K562 (cell line): ENCODE measurements around the gene DEF6. TPM values are rescaled to one million over a fixed set of nuclear protein-coding genes. Genes with fewer than 3 reads are reported as not detected.

Source experiments
- ATAC-seq: fragments of 200-7000 bp; cut with Tn5 transposase; 3 replicates; pipeline ENCODE4 v1.9.1; 2020; ENCODE audit warnings: moderate library complexity
- BruUV-seq: library from RNA; stranded (reverse); fragments of 400-500 nt; replicated peaks from 2 replicates; lab custom pipeline; 2021; lab: Mats Ljungman, UMichigan
- CTCF ChIA-PET: fragments of 300-600 bp; formaldehyde crosslinking; extraction: SDS; loops from one replicate; lab custom pipeline; 2021; ENCODE audit warnings: low intra/inter-chr PET ratio; lab: Yijun Ruan, JAX
- POLR2A ChIA-PET: fragments of 300-600, 350-650 bp; sonication (Branson Sonifier 250); formaldehyde crosslinking; extraction: SDS; loops from one replicate; lab custom pipeline; 2021; ENCODE audit warnings: antibody characterized with exemption, inconsistent platforms; lab: Yijun Ruan, JAX
- DNase-seq, 4 experiments: peaks; one replicate each; pipeline versions ENCODE4 v3.0.0 to v3.0.0-alpha.2; 2011 to 2018; ENCODE audit warnings: low spot score in 3 of 4, mixed read lengths in 3 of 4; ENCODE audit errors: extremely low read depth in 1 of 4
- FAIRE-seq: peaks from 2 replicates; lab custom pipeline; 2011; peaks lifted over from hg19 to GRCh38; lab: Jason Lieb, UNC
- H2AFZ ChIP-seq: 2 replicates; pipeline ENCODE4 v1.6.0; 2011; ENCODE audit warnings: low read depth, low read length, control low read depth, inconsistent platforms
- H3K27ac ChIP-seq: fragments of 200-600 bp; 3 replicates; pipeline ENCODE4 v1.8.0; 2011; ENCODE audit warnings: low read depth, mild to moderate bottlenecking, control low read depth, inconsistent platforms, low read length, moderate library complexity, mixed read lengths; ENCODE audit errors: extremely low read depth
- H3K27me3 ChIP-seq, 2 experiments: fragments of 300-600 bp in 1 of 2; 2 replicates in 1 of 2; 3 replicates in 1 of 2; pipeline versions ENCODE4 v1.6.0 to v1.8.0; 2011; ENCODE audit warnings: inconsistent platforms in 2 of 2, low read length in 2 of 2, mild to moderate bottlenecking in 1 of 2, mixed read lengths in 1 of 2, moderate library complexity in 1 of 2; ENCODE audit not compliant: control insufficient read depth in 2 of 2, insufficient read depth in 2 of 2
- H3K36me3 ChIP-seq: fragments of 300-600 bp; 3 replicates; pipeline ENCODE4 v1.8.0; 2011; ENCODE audit warnings: mild to moderate bottlenecking, low read length, inconsistent platforms; ENCODE audit not compliant: control insufficient read depth, insufficient read depth
- H3K4me1 ChIP-seq, 2 experiments: fragments of 200-600 bp in 1 of 2; replicated peaks in 1 of 2; 2 replicates in 1 of 2; 3 replicates in 1 of 2; pipeline versions ENCODE4 v1.5.1 to v1.8.0; 2011; ENCODE audit warnings: inconsistent platforms in 2 of 2, low read length in 2 of 2, mild to moderate bottlenecking in 1 of 2, mixed read lengths in 1 of 2, moderate library complexity in 1 of 2; ENCODE audit not compliant: control insufficient read depth in 2 of 2, insufficient read depth in 2 of 2
- H3K4me2 ChIP-seq: 2 replicates; pipeline ENCODE4 v1.6.1; 2011; ENCODE audit warnings: low read length, control low read depth, inconsistent platforms, mixed read lengths; ENCODE audit not compliant: insufficient read depth
- H3K4me3 ChIP-seq: fragments of 200-600 bp; sonication (generic), shearing (Covaris generic); 2 replicates; pipeline ENCODE4 v1.5.1; 2016; ENCODE audit warnings: control low read depth, inconsistent platforms
- H3K79me2 ChIP-seq: fragments of 200-600 bp; 3 replicates; pipeline ENCODE4 v1.8.0; 2011; ENCODE audit warnings: low read length, inconsistent platforms; ENCODE audit not compliant: control insufficient read depth, insufficient read depth
- H3K9ac ChIP-seq, 2 experiments: 2 replicates each; pipeline versions ENCODE4 v1.6.0 to v1.6.1; 2011; ENCODE audit warnings: low read depth in 2 of 2, low read length in 2 of 2, control low read depth in 1 of 2, inconsistent platforms in 1 of 2, mild to moderate bottlenecking in 1 of 2, mixed read lengths in 1 of 2; ENCODE audit not compliant: insufficient read depth in 1 of 2
- H3K9me1 ChIP-seq: one replicate; pipeline ENCODE4 v1.6.0; 2011; ENCODE audit warnings: inconsistent platforms, mild to moderate bottlenecking, low read length, moderate library complexity; ENCODE audit not compliant: control insufficient read depth, insufficient read depth
- H3K9me3 ChIP-seq: replicated peaks from 2 replicates; pipeline ENCODE4 v1.5.1; 2011; ENCODE audit warnings: low read depth, low read length, inconsistent platforms; ENCODE audit not compliant: control insufficient read depth, insufficient read depth
- H4K20me1 ChIP-seq: replicated peaks from 2 replicates; pipeline ENCODE4 v1.6.1; 2011; ENCODE audit warnings: low read length, inconsistent platforms, mixed read lengths; ENCODE audit not compliant: control insufficient read depth, insufficient read depth
- HSF4 ChIP-seq: fragments of 250-450 bp; sonication (Bioruptor Pico); IDR thresholded peaks from 2 replicates; pipeline ENCODE4 v2.1.2; 2022; ENCODE audit warnings: mild to moderate bottlenecking, moderate library complexity, borderline replicate concordance
- IFI16 ChIP-seq: fragments of 250-450 bp; sonication (Bioruptor Pico); IDR thresholded peaks from 2 replicates; pipeline ENCODE4 v2.1.2; 2022; ENCODE audit warnings: mild to moderate bottlenecking, inconsistent platforms
- JUN ChIP-seq, 2 experiments: sonication (generic) in 1 of 2; formaldehyde crosslinking in 1 of 2; IDR thresholded peaks; 2 replicates each; pipeline versions ENCODE4 v1.6.1 to v1.8.0; 2012 to 2022; ENCODE audit warnings: borderline replicate concordance in 2 of 2, mild to moderate bottlenecking in 2 of 2, improper control_type of control experiment in 1 of 2, low read depth in 1 of 2, low read length in 1 of 2, missing genetic modification reagents in 1 of 2
- PHTF2 ChIP-seq: fragments of 250-450 bp; sonication (Bioruptor Pico); IDR thresholded peaks from 2 replicates; pipeline ENCODE4 v1.5.0; 2021; ENCODE audit warnings: mild to moderate bottlenecking
- SMARCE1 ChIP-seq: fragments of 450-650 bp; IDR thresholded peaks from 2 replicates; pipeline ENCODE4 v1.7.1; 2016; ENCODE audit warnings: mild to moderate bottlenecking
- SOX6 ChIP-seq: fragments of 450-650 bp; IDR thresholded peaks from 2 replicates; pipeline ENCODE4 v1.6.1; 2014; ENCODE audit warnings: mild to moderate bottlenecking
- TCF7L2 ChIP-seq: fragments of 150-350 bp; IDR thresholded peaks from 2 replicates; pipeline ENCODE4 v1.6.1; 2016; ENCODE audit warnings: low read depth, mild to moderate bottlenecking, low read length, moderate library complexity
- THRAP3 ChIP-seq: fragments of 450-650 bp; IDR thresholded peaks from 2 replicates; pipeline ENCODE4 v1.6.1; 2016; ENCODE audit warnings: mild to moderate bottlenecking, inconsistent platforms, borderline replicate concordance
- XRCC5 ChIP-seq: fragments of 200-400 bp; formaldehyde crosslinking; IDR thresholded peaks from 2 replicates; pipeline ENCODE4 v1.6.1; 2017; ENCODE audit warnings: low read depth, mild to moderate bottlenecking, low read length
- ZNF124 ChIP-seq: sonication (generic); formaldehyde crosslinking; IDR thresholded peaks from 2 replicates; pipeline ENCODE4 v1.8.1; 2022; ENCODE audit warnings: missing genetic modification reagents
- ZNF174 ChIP-seq: fragments of 250-450 bp; sonication (Bioruptor Pico); IDR thresholded peaks from 2 replicates; pipeline ENCODE4 v1.4.0; 2020; ENCODE audit warnings: mild to moderate bottlenecking
- ZNF561 ChIP-seq: fragments of 450-650 bp; formaldehyde crosslinking; conservative IDR thresholded peaks from 2 replicates; pipeline ENCODE4 v1.4.0; 2020; ENCODE audit warnings: mild to moderate bottlenecking, moderate library complexity
- WGBS: fragments of 100-300 bp; shearing (Covaris generic); methylation state at CpG from one replicate; pipeline ENCODE4 v1.1.6; 2016; ENCODE audit warnings: low coverage, mixed read lengths; ENCODE audit not compliant: insufficient coverage; ENCODE audit errors: missing lambda C conversion rate; 5-methylcytosine and 5-hydroxymethylcytosine counted together
- in situ Hi-C: fragments of 300-500 bp; cut with MboI; formaldehyde crosslinking; loops from 4 replicates; pipeline ENCODE4 v1.15.0; 2018; ENCODE audit warnings: inconsistent platforms, mixed read lengths
- intact Hi-C: fragments of 100-400 bp; cut with micrococcal nuclease; formaldehyde crosslinking; loops from 2 replicates; pipeline ENCODE4 v1.14.2; 2022
- polyA plus RNA-seq, 8 experiments: library from polyadenylated mRNA; depleted of rRNA in 4 of 8; stranded (reverse) in 5 of 8; unstranded in 3 of 8; fragments of >200 nt; fragmentation: Nextera tagmentation in 2 of 8; fragmentation: Illumina TruSeq in 1 of 8; extraction: Ambion mirVana in 2 of 8; extraction: Trizol in 1 of 8; gene quantifications; 2 replicates each; pipeline versions ENCODE4 v1.2.1 to v1.2.3, GENCODE V29; 2011 to 2014; ENCODE audit warnings: inconsistent platforms in 1 of 8, missing spikeins in 1 of 8
- total RNA-seq, 7 experiments: library from RNA; depleted of rRNA in 6 of 7; stranded (reverse); fragments of >200 nt in 6 of 7; fragmentation: Illumina TruSeq in 2 of 7; extraction: Trizol in 2 of 7; gene quantifications; 2 replicates each; pipeline versions ENCODE4 v1.2.1 to v1.2.3, GENCODE V29; 2011 to 2021; ENCODE audit warnings: low replicate concordance in 1 of 7

Gene DEF6
- total and polyA plus RNA-seq, 9 of the 15 experiments (the other 6 are each of a cell fraction or from before 2014, with no cell fraction given), result 1.3 to 44.6 (median 22.7) TPM

DNA sequence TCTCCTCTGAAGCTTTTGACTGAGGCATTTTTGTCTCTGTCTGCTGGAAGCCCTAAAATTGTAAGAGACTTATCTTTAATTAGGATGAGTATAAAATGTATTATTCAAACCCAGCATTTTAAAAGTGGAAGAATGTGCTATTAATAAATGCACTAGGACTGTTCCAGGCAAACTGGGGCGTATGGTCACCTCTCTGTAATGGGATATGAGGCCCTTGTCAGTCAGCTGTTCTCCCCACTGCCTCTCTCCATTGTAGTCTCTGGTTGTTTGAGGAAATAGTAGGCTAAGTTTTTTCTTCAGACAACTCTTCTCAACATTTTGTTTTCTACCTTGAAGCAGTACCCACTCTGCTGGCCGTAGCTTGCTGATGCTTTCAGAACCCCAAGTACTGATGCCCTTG lies 14.3 kb upstream of the DEF6 start:
- TF ChIP-seq ZNF174 (no peak), JUN (IDR thresholded peaks at IDR 0.05; ENCODE audit: borderline replicate concordance, low read depth, low read length) (no peak), JUN (CRISPR knock-in tag; IDR thresholded peaks at IDR 0.05; ENCODE audit: borderline replicate concordance) (no peak), HSF4 (CRISPR knock-in tag) (no peak), PHTF2 (CRISPR knock-in tag) (no peak), ZNF561 (CRISPR knock-in tag) (no peak), SOX6 (no peak), SMARCE1 (no peak), IFI16 (CRISPR knock-in tag) (no peak), ZNF124 (CRISPR knock-in tag) (no peak), XRCC5 (no peak), TCF7L2 (no peak), THRAP3 (no peak)
- TF ChIP-seq, all 486 proteins: peak for 0
- intact Hi-C loops, result no loop called here
- H3K4me1 ChIP-seq, result peaks cover 0 to 3% of the 10 kb centered on the region in 2 experiments; a peak in 1 of 5 replicates
- no peak overlapping the region for H2AFZ ChIP-seq
- no peaks in the 10 kb centered on the region for H3K9me1 ChIP-seq
- POLR2A ChIA-PET, result interaction anchor here (0.6 to 0.9 kb wide), 6 partner anchors 10 to 673 kb away, joined by 3 read pairs; no protein-coding TSS in a partner anchor
- no peaks in the 10 kb centered on the region for H3K9me3 ChIP-seq
- H3K9ac ChIP-seq, result no peak overlapping the region
- no TSS peak for BruUV-seq
- no peak for DNase-seq
- FAIRE-seq, result no peak
- no peaks in the 10 kb centered on the region for H3K27me3 ChIP-seq
- WGBS, result 39% methylated on average over 2 of the region's 2 CpGs
- H3K4me3 ChIP-seq, result no peak overlapping the region
- H3K79me2 ChIP-seq, result no peaks in the 10 kb centered on the region
- H3K4me2 ChIP-seq, result no peak overlapping the region
- CTCF ChIA-PET, result no interaction called here
- no peak for ATAC-seq
- H4K20me1 ChIP-seq, result no peaks in the 10 kb centered on the region
- H3K27ac ChIP-seq, result no peak overlapping the region
- peaks cover 9% of the 10 kb centered on the region; the same call in 2 of the 3 replicates for H3K36me3 ChIP-seq
- in situ Hi-C loops, result no loop called here
